OCI-LY1 (cell line): ENCODE data around the gene SKP1.

Source experiments
- EZH2 ChIP-seq: fragments of 200-600 bp; sonication (generic), shearing (Covaris generic); IDR thresholded peaks from 2 replicates; pipeline ENCODE4 v1.8.0; 2017; ENCODE audit warnings: borderline replicate concordance, mixed run types, mild to moderate bottlenecking, antibody characterized with exemption, low read length, moderate library complexity, mixed read lengths
- TF ChIP-seq, protein P1 (sequence below): fragments of 200-600 bp; sonication (generic), shearing (Covaris generic); IDR thresholded peaks from 2 replicates; pipeline ENCODE4 v1.5.1; 2017; ENCODE audit warnings: mild to moderate bottlenecking, antibody characterized with exemption, low read length, moderate library complexity, mixed read lengths

DNA sequence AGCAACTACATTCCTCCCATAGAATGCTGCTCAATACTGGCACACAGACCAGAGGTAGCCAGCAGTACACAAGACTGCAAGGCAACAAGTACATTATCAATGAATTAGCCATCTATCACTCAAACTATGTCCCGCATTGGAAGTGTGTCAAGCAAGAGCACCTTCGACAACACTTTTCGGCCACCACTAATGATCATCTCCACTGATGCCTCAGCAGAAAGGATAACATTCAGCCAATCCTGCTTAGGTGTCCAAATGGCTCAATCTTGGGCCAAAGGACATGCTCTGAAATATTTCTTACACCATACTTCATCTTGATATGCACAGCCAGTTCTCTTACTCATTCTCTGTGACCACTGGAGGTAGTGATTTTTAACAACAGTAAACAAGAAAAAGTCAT lies 25.0 kb downstream of the SKP1 start:
- TF ChIP-seq, protein P1, sequence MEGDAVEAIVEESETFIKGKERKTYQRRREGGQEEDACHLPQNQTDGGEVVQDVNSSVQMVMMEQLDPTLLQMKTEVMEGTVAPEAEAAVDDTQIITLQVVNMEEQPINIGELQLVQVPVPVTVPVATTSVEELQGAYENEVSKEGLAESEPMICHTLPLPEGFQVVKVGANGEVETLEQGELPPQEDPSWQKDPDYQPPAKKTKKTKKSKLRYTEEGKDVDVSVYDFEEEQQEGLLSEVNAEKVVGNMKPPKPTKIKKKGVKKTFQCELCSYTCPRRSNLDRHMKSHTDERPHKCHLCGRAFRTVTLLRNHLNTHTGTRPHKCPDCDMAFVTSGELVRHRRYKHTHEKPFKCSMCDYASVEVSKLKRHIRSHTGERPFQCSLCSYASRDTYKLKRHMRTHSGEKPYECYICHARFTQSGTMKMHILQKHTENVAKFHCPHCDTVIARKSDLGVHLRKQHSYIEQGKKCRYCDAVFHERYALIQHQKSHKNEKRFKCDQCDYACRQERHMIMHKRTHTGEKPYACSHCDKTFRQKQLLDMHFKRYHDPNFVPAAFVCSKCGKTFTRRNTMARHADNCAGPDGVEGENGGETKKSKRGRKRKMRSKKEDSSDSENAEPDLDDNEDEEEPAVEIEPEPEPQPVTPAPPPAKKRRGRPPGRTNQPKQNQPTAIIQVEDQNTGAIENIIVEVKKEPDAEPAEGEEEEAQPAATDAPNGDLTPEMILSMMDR = no peak
- no peak for TF ChIP-seq EZH2
